Type B pancreatic cell (in vitro differentiated cells): ENCODE data around the gene PLD4. TPM values are rescaled to one million over a fixed set of nuclear protein-coding genes. Genes with fewer than 3 reads are reported as not detected.

ENCODE experiments used
- DNase-seq: peaks from one replicate; pipeline ENCODE4 v3.0.0; 2021; ENCODE audit warnings: mixed read lengths; ENCODE audit not compliant: unreplicated experiment; ENCODE audit errors: extremely low spot score
- H3K27ac Mint-ChIP-seq: 2 replicates; pipeline ENCODE4 v1.8.0; 2021; ENCODE audit warnings: mild to moderate bottlenecking, mixed read lengths
- H3K27me3 Mint-ChIP-seq: 2 replicates; pipeline ENCODE4 v1.8.0; 2021; ENCODE audit warnings: mixed read lengths
- H3K36me3 Mint-ChIP-seq: 2 replicates; pipeline ENCODE4 v1.8.0; 2021; ENCODE audit warnings: mixed read lengths
- H3K4me1 Mint-ChIP-seq: one replicate; pipeline ENCODE4 v1.8.0; 2021; ENCODE audit warnings: mixed read lengths; ENCODE audit not compliant: unreplicated experiment
- H3K4me3 Mint-ChIP-seq: 2 replicates; pipeline ENCODE4 v1.8.0; 2021; ENCODE audit warnings: mild to moderate bottlenecking, mixed read lengths
- H3K9me3 Mint-ChIP-seq: 2 replicates; pipeline ENCODE4 v1.8.0; 2021; ENCODE audit warnings: mixed read lengths
- total RNA-seq: library from RNA; stranded (reverse); gene quantifications from 2 replicates; pipeline ENCODE4 v1.2.1, GENCODE V29; 2021; ENCODE audit warnings: low replicate concordance
- TF ChIP-seq, protein P1 (sequence below): fragments of 200-600 bp; sonication (generic); conservative IDR thresholded peaks from 2 replicates; pipeline ENCODE4 v1.5.0; 2021; ENCODE audit warnings: antibody characterized with exemption, mild to moderate bottlenecking

The PLD4 gene
- total RNA-seq, 1 donor from 2014 or later: 0.17 TPM

GRCh38 chr14:104957146-104958113 lies 32.8 kb downstream of the PLD4 start:
- peaks cover 36% of the 10 kb centered on the region for H3K27me3 Mint-ChIP-seq
- no peak overlapping the region for H3K27ac Mint-ChIP-seq
- no peaks in the 10 kb centered on the region for H3K4me1 Mint-ChIP-seq
- no peaks in the 10 kb centered on the region for H3K9me3 Mint-ChIP-seq
- H3K4me3 Mint-ChIP-seq: no peak overlapping the region
- DNase-seq: no peak
- H3K36me3 Mint-ChIP-seq: no peaks in the 10 kb centered on the region
- TF ChIP-seq, protein P1, sequence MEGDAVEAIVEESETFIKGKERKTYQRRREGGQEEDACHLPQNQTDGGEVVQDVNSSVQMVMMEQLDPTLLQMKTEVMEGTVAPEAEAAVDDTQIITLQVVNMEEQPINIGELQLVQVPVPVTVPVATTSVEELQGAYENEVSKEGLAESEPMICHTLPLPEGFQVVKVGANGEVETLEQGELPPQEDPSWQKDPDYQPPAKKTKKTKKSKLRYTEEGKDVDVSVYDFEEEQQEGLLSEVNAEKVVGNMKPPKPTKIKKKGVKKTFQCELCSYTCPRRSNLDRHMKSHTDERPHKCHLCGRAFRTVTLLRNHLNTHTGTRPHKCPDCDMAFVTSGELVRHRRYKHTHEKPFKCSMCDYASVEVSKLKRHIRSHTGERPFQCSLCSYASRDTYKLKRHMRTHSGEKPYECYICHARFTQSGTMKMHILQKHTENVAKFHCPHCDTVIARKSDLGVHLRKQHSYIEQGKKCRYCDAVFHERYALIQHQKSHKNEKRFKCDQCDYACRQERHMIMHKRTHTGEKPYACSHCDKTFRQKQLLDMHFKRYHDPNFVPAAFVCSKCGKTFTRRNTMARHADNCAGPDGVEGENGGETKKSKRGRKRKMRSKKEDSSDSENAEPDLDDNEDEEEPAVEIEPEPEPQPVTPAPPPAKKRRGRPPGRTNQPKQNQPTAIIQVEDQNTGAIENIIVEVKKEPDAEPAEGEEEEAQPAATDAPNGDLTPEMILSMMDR: no peak

GRCh38 chr14:104964546-104964945 lies 39.9 kb downstream of the PLD4 start:
- peaks cover 16% of the 10 kb centered on the region for H3K27me3 Mint-ChIP-seq
- peaks cover 4% of the 10 kb centered on the region for H3K4me1 Mint-ChIP-seq
- H3K9me3 Mint-ChIP-seq: no peaks in the 10 kb centered on the region
- H3K27ac Mint-ChIP-seq: no peak overlapping the region
- H3K36me3 Mint-ChIP-seq: no peaks in the 10 kb centered on the region
- TF ChIP-seq, protein P1: no peak
- DNase-seq: no peak
- no peak overlapping the region for H3K4me3 Mint-ChIP-seq

DNA sequence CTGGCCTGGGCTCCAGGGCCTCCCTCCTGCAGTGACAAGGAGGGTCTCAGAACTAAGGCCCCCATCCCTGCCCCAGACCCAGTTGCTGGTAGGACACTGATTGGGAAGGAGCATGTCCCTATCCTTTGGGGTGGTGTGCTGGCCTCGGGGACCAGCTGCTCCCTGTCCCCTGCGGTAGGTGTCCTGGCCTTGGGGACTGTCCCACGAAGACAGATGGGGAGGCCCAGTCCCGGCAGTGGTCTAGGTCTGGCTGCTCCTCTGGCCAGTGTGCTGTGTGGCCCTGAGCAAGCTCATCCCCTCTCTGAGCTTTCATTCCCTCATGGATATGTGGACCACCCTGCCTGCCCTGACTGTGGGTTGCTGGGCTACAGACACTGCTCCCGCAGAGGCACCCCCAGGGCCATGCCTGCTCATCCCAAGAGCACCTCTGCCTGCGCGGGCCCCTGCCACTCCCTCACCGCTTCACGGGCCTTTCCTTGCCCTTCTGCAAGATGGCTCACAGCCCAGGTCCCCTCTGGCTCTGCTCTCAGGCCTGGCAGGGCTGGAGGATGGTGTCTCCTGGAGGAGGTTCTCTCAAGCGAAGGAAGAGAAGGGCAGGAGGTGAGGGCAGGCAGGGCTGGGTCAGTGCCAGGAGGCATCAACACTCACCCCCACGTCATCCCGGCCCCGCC lies 41.0 kb downstream of the PLD4 start:
- Mint-ChIP-seq H3K36me3 (no peaks in the 10 kb centered on the region), H3K9me3 (no peaks in the 10 kb centered on the region), H3K27me3 (peaks cover 8% of the 10 kb centered on the region), H3K4me3 (no peak overlapping the region), H3K27ac (no peak overlapping the region), H3K4me1 (peaks cover 4% of the 10 kb centered on the region)
- TF ChIP-seq, protein P1: no peak
- DNase-seq: no peak

DNA sequence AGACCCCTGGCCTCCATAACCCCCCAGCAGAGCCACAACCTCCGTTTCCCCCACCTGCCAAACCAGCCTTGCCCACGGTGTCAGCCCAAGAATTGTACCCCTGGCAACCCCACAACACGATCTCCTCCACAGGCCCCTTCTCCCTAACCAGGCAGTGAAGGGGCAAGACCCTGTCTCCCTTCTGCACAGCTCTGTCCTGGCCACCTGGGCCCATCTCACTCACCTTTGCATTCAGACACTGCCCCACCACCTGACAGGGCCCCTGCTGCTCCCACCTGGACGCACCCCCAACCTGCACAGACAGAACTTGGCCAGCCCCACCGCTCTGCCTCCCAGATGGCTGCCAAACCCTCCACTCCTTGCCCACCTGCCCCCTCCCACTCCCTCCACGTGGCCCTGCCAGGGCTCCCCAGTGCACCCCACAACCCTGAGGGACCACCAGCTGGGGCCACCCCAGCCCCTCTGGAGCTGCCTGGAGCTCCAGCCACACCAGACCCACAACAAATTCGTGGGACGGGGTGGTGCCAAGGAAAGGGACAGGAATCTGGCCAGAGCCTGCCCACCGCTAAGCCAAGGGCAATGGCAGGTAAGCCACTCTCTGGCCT lies 41.7 kb downstream of the PLD4 start:
- Mint-ChIP-seq H3K27me3 (peaks cover 8% of the 10 kb centered on the region), H3K4me3 (no peak overlapping the region), H3K36me3 (no peaks in the 10 kb centered on the region), H3K27ac (no peak overlapping the region), H3K4me1 (peaks cover 4% of the 10 kb centered on the region), H3K9me3 (no peaks in the 10 kb centered on the region)
- DNase-seq: no peak
- TF ChIP-seq, protein P1: no peak

- TF ChIP-seq, protein P1: no peak
- H3K4me1 Mint-ChIP-seq: peaks cover 4% of the 10 kb centered on the region
- H3K27ac Mint-ChIP-seq: no peak overlapping the region
- no peak overlapping the region for H3K4me3 Mint-ChIP-seq
- no peak for DNase-seq
- H3K27me3 Mint-ChIP-seq: peaks cover 5% of the 10 kb centered on the region
- no peaks in the 10 kb centered on the region for H3K9me3 Mint-ChIP-seq
- no peaks in the 10 kb centered on the region for H3K36me3 Mint-ChIP-seq
Observed at GRCh38 chr14:104966981-104967385, 42.3 kb downstream of the PLD4 start.
